Psoas muscle (tissue), 8 donors: ENCODE data around the gene CCDC40. TPM values are rescaled to one million over a fixed set of nuclear protein-coding genes. Genes with fewer than 3 reads are reported as not detected.
A peak's percentile ranks its signal among the peaks of the same experiment; 100 is the strongest.

Experiments used
- ATAC-seq, 4 donors: fragments of 200-7000 bp; cut with Tn5 transposase; one replicate each; pipeline ENCODE4 v1.9.1; 2020; ENCODE audit warnings: moderate library complexity in 3 of 4, mild to moderate bottlenecking in 2 of 4
- DNase-seq, 2 donors: peaks; one replicate each; pipeline ENCODE4 v3.0.0-alpha.2; 2020
- H3K27ac ChIP-seq: fragments of 200-600 bp; one replicate; pipeline ENCODE4 v1.8.0; 2022
- H3K27me3 ChIP-seq, 3 donors: fragments of 200-600 bp in 1 of 3; one replicate each; pipeline versions ENCODE4 v1.6.1 to v1.8.0; 2013 to 2022; ENCODE audit warnings: low read length in 2 of 3, mild to moderate bottlenecking in 2 of 3, moderate library complexity in 1 of 3; ENCODE audit not compliant: insufficient read depth in 3 of 3
- H3K36me3 ChIP-seq, 2 donors: fragments of 200-600 bp in 1 of 2; one replicate each; pipeline versions ENCODE4 v1.6.1 to v1.8.0; 2013 to 2022; ENCODE audit warnings: low read depth in 1 of 2, mild to moderate bottlenecking in 1 of 2, moderate library complexity in 1 of 2; ENCODE audit not compliant: insufficient read depth in 1 of 2
- H3K4me1 ChIP-seq: fragments of 200-600 bp; one replicate; pipeline ENCODE4 v1.8.0; 2022
- H3K4me3 ChIP-seq: fragments of 200-600 bp; one replicate; pipeline ENCODE4 v1.8.0; 2022; ENCODE audit warnings: mild to moderate bottlenecking
- H3K9me3 ChIP-seq: fragments of 200-600 bp; one replicate; pipeline ENCODE4 v1.8.0; 2022
- CTCF ChIP-seq: fragments of 200-600 bp; IDR thresholded peaks from one replicate; pipeline ENCODE4 v1.8.0; 2022; ENCODE audit warnings: antibody characterized with exemption
- WGBS, 3 donors: extraction: QIAGEN DNeasy Blood & Tissue Kit; methylation state at CpG; one replicate each; pipeline versions ENCODE4 v1.1.6 to v1.1.7; 2013; 5-methylcytosine and 5-hydroxymethylcytosine counted together
- intact Hi-C, 2 donors: fragments of 100-400 bp; cut with DNase I; formaldehyde crosslinking; loops; one replicate each; pipeline versions ENCODE4 v1.11.0 to v1.14.2; 2022
- polyA plus RNA-seq, 3 donors: library from polyadenylated mRNA; stranded (reverse); fragments of 200-250 nt; gene quantifications; one replicate each; pipeline ENCODE4 v1.2.3, GENCODE V29; 2013
- total RNA-seq, 4 donors: library from RNA; stranded (reverse); fragmentation: NEBNext Ultra II Directional in 2 of 4; extraction: Animal tissue kit (Norgen Biotek cat#: 25700) in 2 of 4; gene quantifications; one replicate each; pipeline versions ENCODE4 v1.2.1 to v1.2.4, GENCODE V29; 2021 to 2023
- donor health status: healthy with polysubstance abuse.
- donor health status: DM: no; HTN: no; CAD: no; lungs with moderate emphysema.
- donor health status: Bipolar disorder and iron deficiency.
- donor health status: healthy.
- donor health status: DM: yes; HTN: yes; CAD: no.
- donor health status: DM: no; HTN: no; CAD: no.
- donor health status: DM: no; HTN: no; CAD: no.
- donor health status: DM: yes; HTN: yes; CAD: no.

The CCDC40 gene
- total and polyA plus RNA-seq, 7 donors, result 0.51 to 1.9 (median 1.4) TPM

DNA sequence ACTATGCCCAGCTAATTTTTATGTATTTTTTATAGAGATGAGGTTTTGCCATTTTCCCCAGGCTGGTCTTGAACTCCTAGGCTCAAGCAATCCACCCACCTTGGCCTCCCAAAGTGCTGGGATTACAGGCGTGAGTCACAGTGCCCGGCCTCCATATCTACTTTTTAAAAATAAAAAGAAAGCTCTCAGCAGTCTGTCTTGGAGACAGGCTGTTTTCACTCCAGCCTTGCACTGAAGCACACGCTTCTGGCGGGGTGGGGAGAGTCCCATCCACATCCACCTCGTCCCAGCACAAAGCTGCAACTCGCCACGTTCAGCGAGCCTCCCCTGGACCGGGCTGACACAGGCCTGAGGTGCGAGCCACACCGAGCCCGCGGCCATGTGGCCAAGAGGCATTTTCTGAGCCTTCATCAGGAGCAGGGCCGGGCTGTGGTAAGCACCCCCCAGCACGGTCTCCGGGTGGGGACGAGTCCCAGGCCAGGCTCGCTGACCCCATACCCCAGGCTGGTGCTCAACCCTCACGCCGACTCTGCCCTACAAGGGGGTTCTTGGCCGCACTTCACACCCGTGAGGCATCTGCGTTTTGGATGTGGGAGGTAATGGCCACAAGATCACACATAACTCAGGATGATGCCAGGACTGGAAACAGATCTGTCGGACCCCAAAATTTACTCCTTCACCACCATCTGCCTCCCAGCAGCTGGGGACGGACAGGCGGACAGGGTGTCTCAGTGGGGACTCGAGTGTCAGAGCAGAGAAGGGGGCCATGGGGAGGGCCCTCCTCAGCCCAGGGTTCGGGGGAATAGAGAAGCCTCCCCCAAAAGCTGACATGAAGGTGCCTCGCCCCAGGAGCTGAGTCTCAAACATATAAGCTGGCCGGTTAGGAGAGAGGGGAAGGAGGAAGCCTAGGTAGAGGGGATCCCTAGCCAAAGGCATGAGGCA lies 29.4 kb upstream of the CCDC40 start:
- peaks cover 0 to 4% of the 10 kb centered on the region in 2 donors for H3K36me3 ChIP-seq
- 90 to 94% (median 91%) methylated on average over 30 of the region's 30 CpGs for WGBS, 3 donors
- peaks cover 0 to 7% (median 3%) of the 10 kb centered on the region in 3 donors for H3K27me3 ChIP-seq
- H3K9me3 ChIP-seq, result no peaks in the 10 kb centered on the region
- no peak overlapping the region for H3K4me3 ChIP-seq
- DNase-seq (peak; percentile 7 to 39), ATAC-seq (no peak)
- H3K4me1 ChIP-seq, result no peaks in the 10 kb centered on the region
- H3K27ac ChIP-seq, result no peak overlapping the region
- TF ChIP-seq CTCF, result no peak
- intact Hi-C loops, result loop anchor here in 1 of 2 donors (5.0 kb wide), 1 partner anchor 75 kb away; no protein-coding TSS in a partner anchor

GRCh38 chr17:80007939-80008338 lies 28.5 kb upstream of the CCDC40 start:
- Histone ChIP-seq H3K4me1 (no peaks in the 10 kb centered on the region), H3K36me3 (peaks cover 0 to 9% of the 10 kb centered on the region in 2 donors), H3K27ac (no peak overlapping the region), H3K9me3 (no peaks in the 10 kb centered on the region), H3K4me3 (no peak overlapping the region), H3K27me3 (peaks cover 0 to 3% (median 3%) of the 10 kb centered on the region in 3 donors)
- WGBS, 3 donors, result 78 to 87% (median 85%) methylated on average over 10 of the region's 10 CpGs
- ATAC-seq, result no peak
- DNase-seq, result peak; percentile 12 to 46
- TF ChIP-seq CTCF, result no peak
- intact Hi-C loops, result loop anchor here in 1 of 2 donors (5.0 kb wide), 1 partner anchor 74 kb away; no protein-coding TSS in a partner anchor

DNA sequence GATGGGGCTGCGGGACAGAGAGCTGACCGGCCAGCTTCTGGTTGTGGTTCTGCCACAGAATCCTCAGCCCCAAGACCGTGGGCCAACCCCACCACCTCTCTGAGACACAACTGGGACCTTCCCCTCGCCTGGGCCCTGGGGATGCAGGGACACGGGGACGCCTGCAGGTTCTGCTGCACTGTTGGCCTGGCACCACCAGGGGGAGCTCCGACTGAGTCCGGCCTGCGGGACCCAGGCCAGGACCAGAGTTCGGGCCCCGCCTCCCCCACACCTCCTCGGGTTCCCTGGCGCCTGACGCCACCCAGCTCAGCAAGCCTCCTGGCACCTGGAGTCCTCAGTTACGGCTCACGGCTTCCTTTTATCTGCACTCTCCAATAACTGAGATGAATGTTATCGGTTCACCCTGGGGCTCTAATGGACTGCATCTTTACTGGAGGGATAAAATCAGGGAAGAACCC lies 28.0 kb upstream of the CCDC40 start:
- DNase-seq, result peak; percentile 83 to 89
- H3K9me3 ChIP-seq, result no peaks in the 10 kb centered on the region
- ATAC-seq, result peak; percentile 70 to 92 (median 88)
- intact Hi-C loops, result loop anchor here in 1 of 2 donors (5.0 kb wide), 1 partner anchor 74 kb away; no protein-coding TSS in a partner anchor
- H3K27me3 ChIP-seq, result peaks cover 0 to 3% (median 3%) of the 10 kb centered on the region in 3 donors
- peaks cover 0 to 9% of the 10 kb centered on the region in 2 donors for H3K36me3 ChIP-seq
- no peak overlapping the region for H3K27ac ChIP-seq
- TF ChIP-seq CTCF, result peak; percentile 88
- no peak overlapping the region for H3K4me3 ChIP-seq
- no peaks in the 10 kb centered on the region for H3K4me1 ChIP-seq
- WGBS, 3 donors, result 11 to 14% (median 12%) methylated on average over 17 of the region's 17 CpGs

GRCh38 chr17:80008848-80009247 lies 27.6 kb upstream of the CCDC40 start:
- no peaks in the 10 kb centered on the region for H3K4me1 ChIP-seq
- peak in 1 of 4 donors; percentile 12 for ATAC-seq
- H3K4me3 ChIP-seq, result no peak overlapping the region
- peak; percentile 18 to 44 for DNase-seq
- no peak for TF ChIP-seq CTCF
- no peak overlapping the region for H3K27ac ChIP-seq
- peaks cover 0 to 3% (median 3%) of the 10 kb centered on the region in 3 donors for H3K27me3 ChIP-seq
- peaks cover 0 to 9% of the 10 kb centered on the region in 2 donors for H3K36me3 ChIP-seq
- intact Hi-C loops, result loop anchor here in 1 of 2 donors (5.0 kb wide), 1 partner anchor 73 kb away; no protein-coding TSS in a partner anchor
- WGBS, 3 donors, result 58 to 76% (median 63%) methylated on average over 18 of the region's 18 CpGs
- no peaks in the 10 kb centered on the region for H3K9me3 ChIP-seq
